NT2/D1 (cell line): ENCODE data around the gene ROCK1.

Experiments used
- SUZ12 ChIP-seq: IDR thresholded peaks from 2 replicates; pipeline ENCODE4 v1.6.1; 2011; ENCODE audit not compliant: insufficient read length, insufficient read depth; ENCODE audit errors: extremely low read depth
- YY1 ChIP-seq: IDR thresholded peaks from 2 replicates; pipeline ENCODE4 v1.6.1; 2011; ENCODE audit not compliant: insufficient read length, insufficient read depth
- ZNF274 ChIP-seq: IDR thresholded peaks from 2 replicates; pipeline ENCODE4 v1.6.1; 2011; ENCODE audit warnings: mild to moderate bottlenecking, low read depth, low read length

- TF ChIP-seq YY1 = no peak
- TF ChIP-seq ZNF274 = no peak
- TF ChIP-seq SUZ12 = no peak
Observed at GRCh38 chr18:21000667-21001066, 110.9 kb downstream of the ROCK1 start.
